Activated CD4-positive, alpha-beta T cell treated with anti-CD3 and anti-CD28 coated beads, Interleukin-2, Interleukin-6, amounts not matched to agents 100 ng/mL and 50 ng/mL, durations not matched to agents 16 hours and 8 hours (primary cell): ENCODE measurements around the gene GALNT13.

Experiments
- DNase-seq: peaks from one replicate; pipeline ENCODE4 v3.0.0-alpha.2; 2020

GALNT13 gene

GRCh38 chr2:154231021-154231420 is 359.3 kb downstream of the GALNT13 start:
- DNase-seq, result no peak

- DNase-seq, result no peak
These were observed 361.5 kb downstream of the GALNT13 start for GRCh38 chr2:154233231-154233630.

GRCh38 chr2:154238252-154238651 is 366.5 kb downstream of the GALNT13 start:
- no peak for DNase-seq

- DNase-seq, result no peak
These were observed 368.6 kb downstream of the GALNT13 start for GRCh38 chr2:154240316-154240715.

GRCh38 chr2:154240921-154241379 is 369.2 kb downstream of the GALNT13 start:
- no peak for DNase-seq

- DNase-seq, result no peak
These were observed 371.0 kb downstream of the GALNT13 start for GRCh38 chr2:154242687-154243086.

GRCh38 chr2:154243685-154244084 is 372.0 kb downstream of the GALNT13 start:
- no peak for DNase-seq

- DNase-seq, result no peak
These were observed 373.2 kb downstream of the GALNT13 start for GRCh38 chr2:154244932-154245331.

- DNase-seq, result no peak
These were observed 375.8 kb downstream of the GALNT13 start for GRCh38 chr2:154247503-154247902.

- no peak for DNase-seq
These were observed 384.4 kb downstream of the GALNT13 start for GRCh38 chr2:154256136-154256535.

- no peak for DNase-seq
These were observed 387.3 kb downstream of the GALNT13 start for GRCh38 chr2:154259030-154259429.

GRCh38 chr2:154261473-154262027 is 389.8 kb downstream of the GALNT13 start:
- DNase-seq, result no peak

- no peak for DNase-seq
These were observed 391.5 kb downstream of the GALNT13 start for GRCh38 chr2:154263206-154263605.

GRCh38 chr2:154264024-154264423 is 392.3 kb downstream of the GALNT13 start:
- no peak for DNase-seq

GRCh38 chr2:154267983-154268382 is 396.3 kb downstream of the GALNT13 start:
- no peak for DNase-seq

GRCh38 chr2:154280543-154280942 is 408.8 kb downstream of the GALNT13 start:
- DNase-seq, result no peak

GRCh38 chr2:154289870-154290269 is 418.1 kb downstream of the GALNT13 start:
- DNase-seq, result no peak

GRCh38 chr2:154291511-154291910 is 419.8 kb downstream of the GALNT13 start:
- no peak for DNase-seq

GRCh38 chr2:154291927-154292326 is 420.2 kb downstream of the GALNT13 start:
- DNase-seq, result no peak

- DNase-seq, result no peak
These were observed 422.1 kb downstream of the GALNT13 start for GRCh38 chr2:154293864-154294263.

GRCh38 chr2:154306266-154306970 is 434.7 kb downstream of the GALNT13 start:
- DNase-seq, result no peak

GRCh38 chr2:154307007-154307406 is 435.3 kb downstream of the GALNT13 start:
- no peak for DNase-seq

GRCh38 chr2:154324601-154325000 is 452.9 kb downstream of the GALNT13 start:
- DNase-seq, result no peak

GRCh38 chr2:154329510-154329909 is 457.8 kb downstream of the GALNT13 start:
- no peak for DNase-seq

GRCh38 chr2:154331784-154332183 is 460.1 kb downstream of the GALNT13 start:
- no peak for DNase-seq
